AG08395 (cell line): ENCODE data around the gene HBZ.
"Not testable (repeated sequence)": the region's sequence is repeated elsewhere in the genome, so short reads cannot be mapped to it uniquely, and the experiment has no call there.

ENCODE experiments used
- DNase-seq: peaks from one replicate; pipeline ENCODE4 v3.0.0; 2012; ENCODE audit warnings: mixed read lengths, low spot score

Gene HBZ

GRCh38 chr16:164827-165538 lies 12.5 kb downstream of the HBZ start:
- DNase-seq: no peak

GRCh38 chr16:165539-166374 lies 13.3 kb downstream of the HBZ start, which contains the start of gene HBM:
TSS of gene HBM (plus strand) at chr16:165978. CDS start at chr16:165998, 20 bp downstream.
- DNase-seq: no peak

- DNase-seq: no peak
Observed at GRCh38 chr16:166375-167121, 14.1 kb downstream of the HBZ start.

- no peak for DNase-seq
Observed at GRCh38 chr16:167122-167690, 14.8 kb downstream of the HBZ start.

- DNase-seq: no peak
Observed at GRCh38 chr16:168424-168823, 16.0 kb downstream of the HBZ start.

- no peak for DNase-seq
Observed at GRCh38 chr16:169014-169413, 16.6 kb downstream of the HBZ start.

- not testable (repeated sequence) for DNase-seq
Observed at GRCh38 chr16:170088-170507, 17.7 kb downstream of the HBZ start.

GRCh38 chr16:170788-171187 lies 18.3 kb downstream of the HBZ start:
- DNase-seq: no peak

GRCh38 chr16:172374-172941 lies 20.0 kb downstream of the HBZ start, which contains the start of gene HBA2:
TSS of gene HBA2 (plus strand) at chr16:172876. CDS start at chr16:172913, 37 bp downstream.
- not testable (repeated sequence) for DNase-seq

GRCh38 chr16:173211-173854 lies 20.9 kb downstream of the HBZ start:
- DNase-seq: not testable (repeated sequence)

- not testable (repeated sequence) for DNase-seq
Observed at GRCh38 chr16:173928-174769, 21.7 kb downstream of the HBZ start.

GRCh38 chr16:175011-175949 lies 22.8 kb downstream of the HBZ start:
- DNase-seq: no peak

GRCh38 chr16:176006-176405 lies 23.6 kb downstream of the HBZ start:
- DNase-seq: not testable (repeated sequence)

GRCh38 chr16:176477-177382 lies 24.3 kb downstream of the HBZ start, which contains the start of gene HBA1:
TSS of gene HBA1 (plus strand) at chr16:176680. CDS start at chr16:176717, 37 bp downstream.
- DNase-seq: not testable (repeated sequence)

GRCh38 chr16:177394-177822 lies 25.0 kb downstream of the HBZ start:
- peak; percentile 46 for DNase-seq

GRCh38 chr16:177981-178667 lies 25.7 kb downstream of the HBZ start:
- no peak for DNase-seq

GRCh38 chr16:178668-179015 lies 26.2 kb downstream of the HBZ start:
- no peak for DNase-seq
